HEK293T (cell line): ENCODE measurements around the gene ARID1B.

Experiments used
- ARNT ChIP-seq: fragments of 450-650 bp; IDR thresholded peaks from 2 replicates; pipeline ENCODE4 v1.6.1; 2017; ENCODE audit warnings: mild to moderate bottlenecking
- FOXA1 ChIP-seq: fragments of 450-650 bp; IDR thresholded peaks from 2 replicates; pipeline ENCODE4 v1.6.1; 2016; ENCODE audit warnings: mild to moderate bottlenecking
- FOXK2 ChIP-seq: fragments of 450-650 bp; IDR thresholded peaks from 2 replicates; pipeline ENCODE4 v1.6.1; 2016; ENCODE audit warnings: mild to moderate bottlenecking
- FOXM1 ChIP-seq: fragments of 450-650 bp; IDR thresholded peaks from 2 replicates; pipeline ENCODE4 v1.6.1; 2017; ENCODE audit warnings: mild to moderate bottlenecking, borderline replicate concordance
- L3MBTL2 ChIP-seq: fragments of 450-650 bp; conservative IDR thresholded peaks from 2 replicates; pipeline ENCODE4 v1.6.1; 2016; ENCODE audit warnings: mild to moderate bottlenecking

GRCh38 chr6:156955494-156956183, 178.5 kb downstream of the ARID1B start:
- TF ChIP-seq L3MBTL2: no peak
- no peak for TF ChIP-seq FOXM1
- TF ChIP-seq FOXA1: no peak
- no peak for TF ChIP-seq ARNT
- no peak for TF ChIP-seq FOXK2
